ENCODE results near the gene COG8.

COG8 gene

GRCh38 chr16:69286941-69287713 is 52.2 kb downstream of the COG8 start:
- peak; percentile 47 for DNase-seq (ENCODE audit: low spot score)

GRCh38 chr16:69285240-69285639 is 54.1 kb downstream of the COG8 start:
- DNase-seq (ENCODE audit: low spot score): no peak

GRCh38 chr16:69283851-69284250 is 55.5 kb downstream of the COG8 start:
- DNase-seq (ENCODE audit: low spot score): no peak

- DNase-seq (ENCODE audit: low spot score): no peak
Observed at GRCh38 chr16:69277413-69277812, 62.0 kb downstream of the COG8 start.
